HCEC 1CT (cell line): ENCODE results near the gene ADGRV1.
"Not testable (repeated sequence)": the region's sequence is repeated elsewhere in the genome, so short reads cannot be mapped to it uniquely, and the experiment has no call there.

ENCODE experiments used
- DNase-seq: peaks from one replicate; pipeline ENCODE4 v3.0.0-alpha.2; 2017

Gene ADGRV1

GRCh38 chr5:90741022-90741564 lies 182.5 kb downstream of the ADGRV1 start:
- DNase-seq: no peak

GRCh38 chr5:90746119-90746518 lies 187.5 kb downstream of the ADGRV1 start:
- no peak for DNase-seq

GRCh38 chr5:90747175-90747574 lies 188.6 kb downstream of the ADGRV1 start:
- peak; percentile 73 for DNase-seq

- no peak for DNase-seq
These were observed 189.1 kb downstream of the ADGRV1 start for GRCh38 chr5:90747693-90748092.

GRCh38 chr5:90759119-90759518 lies 200.5 kb downstream of the ADGRV1 start:
- no peak for DNase-seq

GRCh38 chr5:90767710-90768109 lies 209.1 kb downstream of the ADGRV1 start:
- DNase-seq: no peak

- not testable (repeated sequence) for DNase-seq
These were observed 211.5 kb downstream of the ADGRV1 start for GRCh38 chr5:90770006-90770541.

GRCh38 chr5:90777959-90778358 lies 219.4 kb downstream of the ADGRV1 start:
- no peak for DNase-seq

GRCh38 chr5:90783460-90784333 lies 225.1 kb downstream of the ADGRV1 start:
- peak; percentile 50 for DNase-seq

- no peak for DNase-seq
These were observed 228.2 kb downstream of the ADGRV1 start for GRCh38 chr5:90786756-90787155.

- DNase-seq: peak; percentile 67
These were observed 234.1 kb downstream of the ADGRV1 start for GRCh38 chr5:90792725-90793124.

GRCh38 chr5:90793183-90793582 lies 234.6 kb downstream of the ADGRV1 start:
- DNase-seq: peak; percentile 30

- not testable (repeated sequence) for DNase-seq
These were observed 238.3 kb downstream of the ADGRV1 start for GRCh38 chr5:90796919-90797318.

- not testable (repeated sequence) for DNase-seq
These were observed 241.5 kb downstream of the ADGRV1 start for GRCh38 chr5:90800082-90800481.

GRCh38 chr5:90800515-90800914 lies 241.9 kb downstream of the ADGRV1 start:
- not testable (repeated sequence) for DNase-seq

- DNase-seq: peak; percentile 53
These were observed 244.1 kb downstream of the ADGRV1 start for GRCh38 chr5:90802474-90803317.

- peak; percentile 14 for DNase-seq
These were observed 244.8 kb downstream of the ADGRV1 start for GRCh38 chr5:90803381-90803780.

- DNase-seq: peak; percentile 56
These were observed 245.3 kb downstream of the ADGRV1 start for GRCh38 chr5:90803876-90804275.

- DNase-seq: no peak
These were observed 248.9 kb downstream of the ADGRV1 start for GRCh38 chr5:90807496-90807895.

GRCh38 chr5:90809311-90810056 lies 250.9 kb downstream of the ADGRV1 start:
- no peak for DNase-seq

- no peak for DNase-seq
These were observed 251.6 kb downstream of the ADGRV1 start for GRCh38 chr5:90810211-90810610.

- no peak for DNase-seq
These were observed 254.8 kb downstream of the ADGRV1 start for GRCh38 chr5:90813392-90813791.
